GM18861 (cell line): Measurements from ENCODE around the gene GNA12.

Experiments
- ATAC-seq: cut with Tn5 transposase; IDR thresholded peaks from one replicate; pipeline ENCODE4 v1.9.1; 2021; ENCODE audit not compliant: unreplicated experiment

Gene GNA12

DNA sequence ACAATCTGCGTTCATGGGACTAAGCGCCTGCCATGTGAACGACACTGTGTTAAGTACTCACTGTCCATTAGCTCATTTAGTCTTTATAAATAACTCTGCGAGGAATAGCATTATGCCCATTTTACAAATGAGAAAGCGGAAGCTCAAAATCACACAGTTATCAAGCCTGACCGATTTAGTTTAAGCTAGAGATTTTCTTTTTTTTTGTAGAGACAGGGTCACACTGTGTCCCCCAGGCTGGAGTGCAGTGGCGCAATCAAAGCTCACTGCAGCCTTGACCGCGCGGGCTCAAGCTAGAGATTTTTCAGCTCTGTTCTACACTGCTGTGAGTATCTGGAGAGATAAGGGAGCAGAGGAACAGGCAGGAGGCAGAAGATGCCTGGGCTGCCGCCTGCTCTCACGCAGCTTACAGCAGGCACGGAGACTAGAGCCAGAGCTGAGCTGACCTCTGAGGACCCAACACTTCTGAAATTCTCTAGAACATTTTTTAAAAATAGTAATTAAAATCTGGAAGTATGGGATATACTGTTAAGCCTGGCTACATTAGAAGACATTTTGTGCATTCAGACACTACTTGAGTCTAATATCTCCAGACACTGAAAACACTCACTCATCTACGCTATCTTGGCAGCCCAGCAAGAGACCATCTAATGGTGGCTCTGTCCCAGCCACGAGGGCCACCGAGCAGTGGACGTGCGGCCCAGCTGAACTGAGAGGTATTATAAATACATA lies 38.7 kb downstream of the GNA12 start:
- no peak for ATAC-seq

DNA sequence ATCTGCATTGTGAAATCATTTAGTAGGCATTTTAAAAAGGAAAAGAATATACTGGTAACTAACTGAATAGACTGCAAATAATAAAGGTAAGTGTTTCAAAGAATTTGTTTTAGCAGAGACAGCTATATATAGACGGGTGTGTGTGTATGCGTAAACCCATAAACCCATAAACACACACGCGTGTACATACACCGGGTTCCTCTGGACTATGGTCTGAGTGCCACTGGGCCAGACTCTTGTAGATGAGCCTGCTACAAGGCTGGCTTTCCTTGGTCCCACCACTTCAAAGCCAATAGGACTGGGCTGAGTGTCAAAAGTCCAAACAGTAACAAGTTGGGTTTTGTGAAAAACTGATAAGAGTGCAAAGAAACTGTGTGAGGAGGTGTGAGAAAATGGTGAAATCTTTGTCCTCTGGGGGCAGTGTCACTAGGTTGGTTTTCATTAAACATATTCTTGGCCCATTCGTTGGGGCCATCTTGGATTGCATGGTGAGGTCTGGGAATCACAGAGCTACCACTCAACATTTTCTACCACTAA lies 39.8 kb downstream of the GNA12 start:
- ATAC-seq, result no peak

DNA sequence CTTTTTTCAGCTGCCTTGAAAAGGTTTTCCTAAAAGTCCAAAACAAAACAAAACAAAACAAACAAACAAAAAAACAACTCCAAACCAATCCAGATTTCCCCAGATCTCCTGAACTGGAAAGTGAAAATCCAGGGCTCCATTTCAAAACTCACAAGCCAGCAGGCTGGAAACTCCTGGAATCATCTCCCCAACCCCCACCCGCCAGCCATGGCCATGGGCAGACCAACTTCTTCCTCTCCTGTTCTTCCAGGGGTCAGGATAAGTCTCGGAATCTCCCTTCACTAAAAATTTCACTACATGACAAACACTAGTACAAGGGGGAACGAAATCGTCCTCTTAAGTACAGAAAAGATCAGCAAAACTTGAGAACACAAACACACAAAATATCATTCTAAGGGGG lies 40.4 kb downstream of the GNA12 start:
- no peak for ATAC-seq

DNA sequence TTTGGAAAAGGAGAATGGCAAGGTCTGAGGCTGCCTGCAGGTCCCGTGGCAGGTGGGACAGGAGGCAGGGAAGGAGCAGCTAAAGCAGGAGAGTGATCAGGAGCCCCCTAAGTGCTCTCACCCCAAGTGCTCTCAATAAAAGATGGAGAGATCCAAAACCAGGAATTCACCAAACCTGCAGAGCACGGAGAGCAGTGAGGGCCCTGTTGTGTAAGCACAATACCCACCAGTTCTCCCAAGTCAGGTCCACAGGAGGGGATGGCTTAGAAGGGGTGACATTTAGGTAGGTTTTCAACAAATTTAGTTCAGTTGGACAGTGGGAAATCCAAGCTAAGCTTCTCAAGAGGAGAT lies 40.8 kb downstream of the GNA12 start:
- ATAC-seq, result no peak

DNA sequence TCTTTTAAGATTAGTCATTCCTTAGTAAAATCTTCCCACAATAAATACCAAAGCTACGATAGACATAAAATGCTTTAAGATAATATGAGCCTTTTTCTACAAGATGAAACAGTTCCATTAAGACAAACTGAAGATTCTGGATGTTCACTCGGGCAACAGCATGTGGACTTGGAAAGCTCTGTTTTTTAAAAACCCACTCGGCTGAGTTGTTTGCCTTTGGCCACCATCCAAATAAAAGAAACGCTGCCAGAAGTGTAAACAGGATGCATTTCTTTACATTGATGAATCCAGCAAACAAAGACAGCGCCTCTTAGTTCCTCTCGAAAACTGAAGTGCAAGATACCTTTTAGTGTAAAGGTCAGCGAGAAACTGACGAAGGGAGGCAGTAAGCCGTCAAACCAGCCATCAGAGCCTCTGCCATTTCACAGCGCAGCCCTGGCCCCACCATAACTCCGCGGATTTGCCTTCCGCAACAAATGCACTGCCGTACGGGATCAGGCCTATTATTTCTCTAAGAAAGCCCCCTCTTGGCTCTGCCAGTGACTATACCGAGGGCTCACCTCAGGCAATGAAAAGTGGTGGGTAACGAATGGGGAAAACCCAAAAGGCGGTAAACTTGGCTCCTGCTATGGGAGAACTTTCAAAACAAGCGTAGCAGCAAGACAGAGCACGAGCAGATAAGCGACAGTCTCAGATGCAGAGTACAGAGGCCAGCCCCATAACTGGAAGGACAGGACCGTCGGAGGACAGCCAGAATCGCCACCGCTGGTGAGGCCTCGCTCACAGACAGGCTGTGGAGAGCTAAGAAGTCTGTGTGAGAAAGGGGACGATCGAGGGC lies 41.4 kb downstream of the GNA12 start:
- no peak for ATAC-seq

DNA sequence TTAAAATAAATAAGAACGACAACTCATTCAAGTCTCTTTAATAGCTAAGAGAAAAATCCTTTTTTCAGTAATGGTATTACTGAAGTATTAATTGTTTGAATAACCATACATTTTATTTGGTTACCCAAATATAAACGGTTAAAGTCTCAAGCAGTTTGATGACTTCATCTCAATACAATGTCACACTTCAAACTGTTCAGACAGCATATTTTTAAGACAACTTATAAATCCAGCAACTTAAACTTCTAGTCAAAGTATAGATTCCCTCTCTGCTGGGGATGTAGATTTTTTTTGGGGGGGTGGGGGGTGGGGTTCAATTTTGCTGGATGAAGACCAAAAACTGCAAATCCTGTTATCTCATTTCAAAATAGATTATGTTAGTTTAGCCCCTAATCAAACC lies 42.0 kb downstream of the GNA12 start:
- ATAC-seq, result no peak

DNA sequence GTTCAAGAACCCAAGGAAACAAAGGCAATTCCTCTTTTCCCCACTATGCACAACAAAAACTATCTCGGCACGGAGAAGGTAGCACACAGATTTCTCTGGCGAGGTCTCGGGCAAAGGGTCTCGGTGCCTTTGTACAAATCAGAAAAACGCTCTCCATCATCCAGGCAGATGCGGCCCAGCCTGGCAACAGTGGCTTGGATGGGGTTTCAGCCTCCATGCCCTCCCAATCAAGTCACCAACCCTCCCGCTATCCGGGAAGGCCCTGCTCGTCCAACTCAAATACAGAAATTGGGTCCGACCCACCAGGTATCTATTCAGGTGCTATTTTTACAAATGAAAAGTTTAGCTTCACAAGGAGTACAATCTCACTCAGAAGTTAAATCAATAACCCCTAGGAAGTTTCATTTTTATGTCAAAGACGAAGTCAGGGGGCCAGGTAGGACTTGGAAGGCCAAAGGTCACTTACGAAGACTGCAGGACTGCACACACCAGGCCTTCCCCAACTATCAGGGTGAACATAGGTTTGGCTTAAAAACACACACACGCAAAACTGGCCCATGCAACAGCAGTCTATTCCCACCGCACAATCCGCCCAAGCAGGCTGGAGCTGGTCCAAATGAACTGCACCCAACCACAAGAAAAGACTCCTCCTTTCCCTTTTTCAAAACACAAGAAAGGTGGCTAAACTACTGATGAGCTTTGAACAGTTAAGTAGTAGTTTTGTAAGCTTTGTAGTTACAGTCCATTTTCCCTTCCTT lies 43.0 kb downstream of the GNA12 start:
- peak; percentile 45 for ATAC-seq

DNA sequence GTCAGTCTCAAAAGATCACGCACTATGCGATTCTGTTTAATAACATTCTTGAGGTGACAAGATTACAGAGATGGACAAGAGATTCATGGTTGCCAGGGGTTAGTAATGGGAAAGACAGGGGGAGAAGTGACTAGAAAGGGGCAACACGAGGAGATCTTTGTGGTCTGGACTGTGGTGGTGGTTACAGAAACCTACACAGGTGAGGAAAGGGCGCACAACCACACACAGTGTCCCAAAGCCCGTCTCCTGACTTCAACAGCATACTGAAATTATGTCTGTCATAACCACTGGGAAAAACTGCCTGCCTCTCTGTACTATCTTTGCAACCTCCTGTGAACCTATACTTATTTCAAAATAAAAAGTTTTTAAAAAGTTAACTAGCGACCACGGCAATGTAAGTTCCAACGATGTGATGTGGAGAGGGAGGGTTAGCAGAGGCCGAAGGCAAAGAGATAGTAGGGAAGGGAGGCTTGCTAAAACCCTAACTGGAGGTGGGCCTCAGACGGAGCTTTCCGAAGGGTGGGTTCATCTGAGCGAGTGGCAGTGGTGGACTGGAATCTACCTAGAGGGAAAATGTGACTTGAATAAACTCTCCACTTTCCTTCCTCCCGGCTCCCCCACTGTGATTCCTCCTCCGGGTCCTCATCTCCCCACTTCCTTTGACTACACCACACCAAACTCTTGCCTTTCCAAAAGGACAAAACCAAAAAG lies 43.7 kb downstream of the GNA12 start:
- no peak for ATAC-seq

DNA sequence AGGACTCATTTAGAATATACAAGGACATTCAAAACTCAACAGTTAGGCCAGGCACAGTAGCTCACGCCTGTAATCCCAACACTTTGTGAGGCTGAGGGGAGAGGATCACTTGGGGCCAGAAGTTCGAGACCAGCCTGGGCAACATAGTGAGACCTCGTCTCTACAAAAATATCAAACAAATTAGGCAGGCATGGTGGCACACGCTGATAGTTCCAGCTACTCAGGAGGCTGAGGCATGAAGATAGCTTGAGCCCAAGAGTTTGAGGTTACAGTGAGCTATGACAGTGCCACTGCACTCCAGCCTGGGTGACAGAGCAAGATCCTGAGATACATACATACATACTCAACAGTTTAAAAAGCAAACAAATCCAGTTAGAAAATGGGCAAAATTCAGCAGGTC lies 44.9 kb downstream of the GNA12 start:
- no peak for ATAC-seq

DNA sequence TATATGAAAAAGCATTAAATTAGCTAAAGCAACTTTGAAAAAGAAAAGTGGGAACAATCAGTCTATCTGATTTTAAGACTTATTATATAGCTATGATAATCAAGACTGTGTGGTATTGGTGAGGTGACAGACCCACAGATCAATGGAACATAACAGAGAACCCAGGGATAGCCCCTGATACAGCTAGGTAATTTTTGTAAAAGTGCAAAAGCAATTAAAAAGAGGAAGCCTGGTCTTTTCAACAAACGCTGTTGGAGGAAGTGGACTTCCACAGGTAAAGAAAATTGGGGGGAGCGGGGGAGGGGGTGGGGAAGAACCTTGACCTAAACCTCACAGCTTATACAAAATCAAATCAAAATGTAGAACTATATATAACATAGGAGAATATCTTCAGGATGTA lies 45.4 kb downstream of the GNA12 start:
- no peak for ATAC-seq

DNA sequence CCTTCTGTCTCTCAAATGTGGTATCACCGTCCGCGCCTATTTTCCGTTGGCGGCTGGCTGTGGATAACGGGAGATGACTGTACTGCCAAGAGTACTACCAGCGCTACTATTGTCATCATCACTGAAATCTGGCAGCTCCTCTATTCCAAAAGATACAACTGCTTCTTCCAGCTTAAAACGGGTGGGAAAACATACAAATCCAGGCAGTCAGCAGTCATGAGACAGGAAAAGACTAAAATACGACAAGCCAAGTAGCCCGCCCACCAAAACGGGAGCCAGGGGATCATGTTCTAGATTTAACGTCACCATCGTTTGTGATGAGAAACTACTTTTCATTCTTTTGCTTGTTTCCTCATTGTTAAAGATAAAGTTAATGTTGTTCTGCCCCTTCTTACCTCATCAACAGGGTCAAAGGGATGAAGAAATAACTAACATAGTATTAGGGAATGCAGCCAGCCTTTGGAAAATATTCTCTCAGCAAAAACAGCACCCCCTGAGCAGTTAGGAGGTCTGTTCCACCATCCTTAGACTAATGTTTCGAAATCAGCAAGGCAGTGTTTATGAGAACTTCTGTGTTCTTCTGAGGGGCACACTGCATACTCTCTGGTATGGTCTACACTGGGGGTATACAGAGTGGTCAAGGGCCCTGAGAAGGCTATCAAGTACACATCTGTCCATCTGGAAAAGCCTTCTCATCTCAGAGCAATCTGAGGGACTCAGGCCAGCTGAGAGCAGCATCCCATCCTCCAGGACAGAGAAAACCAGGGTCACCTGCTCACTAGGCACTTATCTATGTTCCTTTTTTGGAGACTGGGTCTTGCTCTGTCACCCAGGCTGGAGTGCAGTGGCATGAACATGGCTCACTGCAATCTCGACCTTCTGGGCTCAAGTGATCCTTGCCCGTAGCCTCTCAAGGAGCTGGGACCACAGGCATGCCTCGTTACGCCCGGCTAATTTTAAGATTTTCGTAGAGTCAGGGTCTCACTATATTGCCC lies 47.5 kb downstream of the GNA12 start:
- no peak for ATAC-seq

DNA sequence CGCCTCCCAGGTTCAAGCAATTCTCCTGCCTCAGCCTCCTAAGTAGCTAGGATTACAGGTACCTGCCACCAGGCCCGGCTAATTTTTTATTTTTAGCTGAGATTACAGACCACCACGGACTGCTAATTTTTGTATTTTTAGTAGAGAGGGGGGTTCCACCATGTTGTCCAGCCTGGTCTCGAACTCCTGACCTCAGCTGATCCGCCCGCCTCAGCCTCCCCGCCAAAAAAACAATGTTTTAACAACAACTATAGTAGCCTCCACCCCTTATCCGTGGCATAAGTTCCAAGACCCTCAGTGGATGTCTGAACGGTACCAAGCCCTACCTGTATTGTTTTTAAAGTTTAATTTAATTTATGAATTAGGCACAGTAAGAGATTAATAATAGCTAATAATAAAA lies 48.2 kb downstream of the GNA12 start:
- ATAC-seq, result no peak

DNA sequence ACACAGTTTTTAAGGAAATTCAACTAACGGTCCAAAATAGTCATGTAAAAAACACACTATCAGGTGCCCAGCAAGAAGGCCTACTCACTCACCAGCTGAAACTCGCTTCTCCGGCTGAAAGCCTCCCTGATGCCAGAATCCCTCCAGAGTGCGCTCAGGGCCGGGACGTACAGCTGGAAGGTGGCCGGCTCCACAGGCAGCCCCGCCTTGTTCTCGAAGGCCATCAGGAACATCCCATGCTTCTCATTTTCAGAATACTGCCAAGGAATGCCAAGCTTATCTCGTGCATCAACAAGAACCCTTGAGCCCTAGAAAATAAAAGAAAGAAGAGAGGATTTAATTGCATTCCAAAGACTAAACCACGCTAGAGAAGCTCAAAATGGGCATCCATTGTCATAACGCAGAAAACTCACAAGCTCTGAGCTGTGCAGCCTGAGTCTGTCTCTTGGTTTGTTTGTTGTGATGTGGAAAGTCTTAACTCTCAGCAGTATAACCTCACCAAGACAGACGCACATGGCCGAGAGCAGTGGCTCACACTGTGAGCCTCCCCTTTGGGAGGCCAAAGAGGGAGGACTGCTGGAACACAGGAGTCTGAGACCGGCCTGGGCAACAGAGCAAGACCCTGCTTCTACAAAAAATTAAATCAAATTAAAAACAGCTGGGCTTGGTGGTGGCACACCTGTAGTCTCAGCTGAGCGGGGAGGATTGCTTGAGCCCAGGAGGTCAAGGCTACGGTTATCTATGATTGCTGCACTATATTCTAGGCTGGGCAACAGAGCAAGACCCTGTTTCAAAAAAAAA lies 49.1 kb downstream of the GNA12 start:
- no peak for ATAC-seq

DNA sequence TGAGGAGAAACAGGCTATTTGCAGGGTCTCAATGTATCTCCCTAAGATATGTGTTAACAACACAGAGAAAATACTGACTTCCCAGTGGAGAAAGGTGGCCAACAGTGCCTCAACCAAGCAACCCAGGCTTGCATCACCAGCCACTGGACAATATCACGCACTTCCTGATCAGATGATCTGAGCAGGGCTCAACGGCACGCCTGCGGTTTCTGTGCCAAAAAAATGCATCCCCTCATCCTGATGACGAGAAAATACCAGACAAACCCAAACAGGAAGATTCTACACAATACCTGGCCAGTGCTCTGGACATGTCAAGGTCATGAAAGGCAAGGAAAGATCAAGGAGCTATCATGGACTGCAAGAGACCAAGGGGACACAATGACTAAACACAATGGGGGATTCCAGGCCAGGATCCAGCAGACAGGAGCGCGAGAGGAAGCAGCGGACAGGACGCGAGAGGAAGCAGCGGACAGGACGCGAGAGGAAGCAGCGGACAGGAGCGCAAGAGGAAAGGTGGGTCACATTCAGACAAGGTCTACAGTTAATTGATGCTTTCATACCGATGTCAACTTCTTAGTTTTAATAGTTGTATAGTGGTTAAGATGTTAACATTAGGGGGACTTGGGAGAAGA lies 51.1 kb downstream of the GNA12 start:
- no peak for ATAC-seq

DNA sequence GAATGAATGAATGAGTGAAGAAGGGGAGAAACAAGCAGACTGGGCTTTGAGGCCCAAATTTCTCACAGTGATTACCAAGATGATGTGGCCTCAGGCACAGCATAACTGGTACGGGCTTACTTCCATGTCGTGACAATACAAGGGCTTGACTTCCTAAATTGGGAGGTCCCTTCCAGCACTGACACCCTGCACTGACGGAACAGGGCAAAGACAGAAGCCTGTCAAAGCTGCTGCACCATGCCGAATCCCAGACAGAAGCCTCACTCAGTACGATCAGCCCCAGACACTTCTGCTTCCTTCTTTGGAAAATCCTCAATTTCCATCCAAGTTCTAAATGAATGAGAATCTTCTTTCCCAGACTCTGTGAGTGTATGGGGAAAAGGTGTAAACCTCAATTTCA lies 51.9 kb downstream of the GNA12 start:
- ATAC-seq, result no peak

DNA sequence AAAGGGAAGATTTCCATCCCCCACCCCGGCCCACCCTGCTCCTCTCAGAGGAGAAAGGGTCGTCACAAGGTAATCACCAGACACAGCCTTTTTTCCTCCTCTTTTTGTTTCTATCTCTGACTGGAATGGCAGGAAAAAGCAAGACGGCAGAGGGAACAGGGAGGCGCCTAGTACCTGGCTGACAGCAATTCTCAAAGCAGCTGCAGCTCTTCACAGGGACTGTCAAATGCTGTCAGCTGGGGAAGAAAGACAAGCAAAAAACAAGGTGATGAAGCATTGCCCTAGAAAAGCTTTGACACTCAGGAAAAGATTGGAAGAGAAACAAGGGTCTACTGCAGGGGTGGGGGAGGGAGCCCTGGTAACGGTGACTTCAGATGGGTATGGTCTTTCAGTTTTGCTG lies 52.7 kb downstream of the GNA12 start:
- ATAC-seq, result no peak

DNA sequence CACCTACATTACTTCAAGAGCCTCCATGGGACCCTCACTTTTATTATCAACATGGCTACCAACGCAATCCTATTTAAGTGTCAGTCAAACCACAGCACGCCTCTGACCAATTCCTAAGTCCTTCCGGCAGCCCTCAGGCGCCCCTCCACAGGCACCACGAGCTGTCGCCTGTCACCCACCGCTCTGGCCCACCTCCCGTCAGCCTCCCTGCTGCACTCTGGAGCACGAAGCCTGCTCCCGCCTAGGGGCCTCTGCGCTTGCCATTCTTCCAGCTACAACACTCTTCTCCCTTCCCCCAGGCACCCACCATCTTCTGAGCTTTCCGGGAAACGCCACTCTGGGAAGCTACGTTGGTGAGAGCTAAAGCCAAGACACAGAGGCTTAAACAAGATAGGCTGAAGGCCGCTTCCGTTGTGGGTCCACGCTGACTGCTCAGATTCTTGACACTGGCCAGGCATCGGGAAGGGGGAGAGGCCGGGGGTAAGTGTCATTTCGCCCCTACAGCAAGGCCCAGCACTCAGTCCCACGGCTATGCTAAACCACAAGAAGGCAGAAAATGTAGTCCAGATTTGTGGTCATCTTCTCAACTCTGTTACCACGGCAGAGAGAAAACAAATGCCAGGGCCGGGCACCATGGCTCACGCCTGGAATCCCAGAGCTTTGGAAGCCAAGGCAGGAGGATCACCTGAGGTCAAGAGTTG lies 56.7 kb downstream of the GNA12 start:
- no peak for ATAC-seq

DNA sequence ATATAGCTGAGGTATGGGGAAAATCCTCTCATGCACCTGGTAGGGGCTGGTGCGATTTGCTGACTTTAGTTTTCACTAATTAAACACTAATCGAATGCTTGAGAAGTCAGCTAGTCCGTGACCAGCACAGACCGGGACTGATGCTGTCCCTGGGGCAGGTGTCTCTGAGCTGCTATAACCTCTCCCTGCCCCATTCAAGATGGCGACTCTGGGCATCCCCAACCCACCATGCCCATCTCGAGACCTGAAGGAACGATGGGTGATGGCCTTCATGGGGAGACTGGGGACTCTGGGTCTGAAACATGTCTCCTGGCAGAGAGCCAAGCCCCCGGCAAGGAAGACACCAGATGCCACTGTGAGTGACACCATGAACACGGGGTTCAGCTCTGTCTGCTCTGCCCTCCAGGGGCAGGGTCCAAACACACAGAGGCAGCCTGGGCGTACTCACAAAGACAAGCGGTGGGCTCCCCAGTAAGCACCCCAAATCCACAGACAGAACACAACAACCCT lies 57.4 kb downstream of the GNA12 start:
- ATAC-seq, result no peak
